K562 (cell line): ENCODE results near the gene B3GAT3. TPM values are rescaled to one million over a fixed set of nuclear protein-coding genes. Genes with fewer than 3 reads are reported as not detected.

Experiments
- E2F5 ChIP-seq: sonication (generic); formaldehyde crosslinking; IDR thresholded peaks from 2 replicates; pipeline ENCODE4 v1.8.0; 2022; ENCODE audit warnings: mild to moderate bottlenecking, missing genetic modification reagents
- E2F6 ChIP-seq, 2 experiments: IDR thresholded peaks; 2 replicates each; pipeline ENCODE4 v1.6.1; 2011; ENCODE audit warnings: borderline replicate concordance in 1 of 2, control low read depth in 1 of 2, low read depth in 1 of 2, low read length in 1 of 2, mild to moderate bottlenecking in 1 of 2, mixed read lengths in 1 of 2, moderate library complexity in 1 of 2; ENCODE audit not compliant: insufficient read depth in 1 of 2, insufficient read length in 1 of 2, poor library complexity in 1 of 2, severe bottlenecking in 1 of 2; ENCODE audit errors: extremely low read depth in 1 of 2
- GABPA ChIP-seq: fragments of 200-800 bp; sonication (Bioruptor generic); conservative IDR thresholded peaks from 2 replicates; pipeline ENCODE4 v1.6.1; 2016; ENCODE audit warnings: low read depth, missing genetic modification characterization, missing compliant biosample characterization
- KAT7 ChIP-seq: sonication (generic); formaldehyde crosslinking; IDR thresholded peaks from 2 replicates; pipeline ENCODE4 v1.8.0; 2022; ENCODE audit warnings: missing genetic modification reagents, mild to moderate bottlenecking, borderline replicate concordance
- KLF6 ChIP-seq: fragments of 250-450 bp; sonication (Bioruptor Pico); IDR thresholded peaks from 2 replicates; pipeline ENCODE4 v1.4.0; 2020; ENCODE audit warnings: mild to moderate bottlenecking, moderate library complexity, borderline replicate concordance
- NBN ChIP-seq: fragments of 450-650 bp; IDR thresholded peaks from 2 replicates; pipeline ENCODE4 v1.6.1; 2016; ENCODE audit warnings: low read depth, mild to moderate bottlenecking
- OTX1 ChIP-seq: fragments of 450-650 bp; formaldehyde crosslinking; IDR thresholded peaks from 2 replicates; pipeline ENCODE4 v1.4.0; 2022; ENCODE audit warnings: mild to moderate bottlenecking
- SLC30A9 ChIP-seq: fragments of 250-450 bp; sonication (Bioruptor Pico); IDR thresholded peaks from 2 replicates; pipeline ENCODE4 v1.8.0; 2022; ENCODE audit warnings: mild to moderate bottlenecking, moderate library complexity
- SRF ChIP-seq, 2 experiments: fragments of 250-450, 450-650 bp in 1 of 2; sonication (Bioruptor Pico) in 1 of 2; sonication (generic) in 1 of 2; formaldehyde crosslinking; IDR thresholded peaks; 2 replicates each; pipeline versions ENCODE4 v1.5.0 to v1.5.1; 2020 to 2022; ENCODE audit warnings: mild to moderate bottlenecking in 1 of 2, missing genetic modification reagents in 1 of 2
- THRB ChIP-seq: fragments of 450-650 bp; formaldehyde crosslinking; conservative IDR thresholded peaks from 2 replicates; pipeline ENCODE4 v1.4.0; 2022; ENCODE audit warnings: mild to moderate bottlenecking, missing genetic modification characterization
- ZNF41 ChIP-seq: fragments of 250-450 bp; sonication (Bioruptor Pico); conservative IDR thresholded peaks from 2 replicates; pipeline ENCODE4 v1.4.0; 2020; ENCODE audit warnings: mild to moderate bottlenecking
- polyA plus RNA-seq, 8 experiments: library from polyadenylated mRNA; depleted of rRNA in 4 of 8; stranded (reverse) in 5 of 8; unstranded in 3 of 8; fragments of >200 nt; fragmentation: Nextera tagmentation in 2 of 8; fragmentation: Illumina TruSeq in 1 of 8; extraction: Ambion mirVana in 2 of 8; extraction: Trizol in 1 of 8; gene quantifications; 2 replicates each; pipeline versions ENCODE4 v1.2.1 to v1.2.3, GENCODE V29; 2011 to 2014; ENCODE audit warnings: inconsistent platforms in 1 of 8, missing spikeins in 1 of 8
- total RNA-seq, 7 experiments: library from RNA; depleted of rRNA in 6 of 7; stranded (reverse); fragments of >200 nt in 6 of 7; fragmentation: Illumina TruSeq in 2 of 7; extraction: Trizol in 2 of 7; gene quantifications; 2 replicates each; pipeline versions ENCODE4 v1.2.1 to v1.2.3, GENCODE V29; 2011 to 2021; ENCODE audit warnings: low replicate concordance in 1 of 7
- TF ChIP-seq, protein P1 (sequence below): IDR thresholded peaks from 3 replicates; pipeline ENCODE4 v1.6.1; 2011; ENCODE audit warnings: borderline replicate concordance, mild to moderate bottlenecking; ENCODE audit not compliant: insufficient read length, insufficient read depth
- TF ChIP-seq, protein P2 (sequence below), 2 experiments: fragments of 450-650 bp; IDR thresholded peaks; 2 replicates each; pipeline ENCODE4 v1.6.1; 2018; ENCODE audit warnings: mild to moderate bottlenecking in 2 of 2, low read depth in 1 of 2; ENCODE audit not compliant: partially characterized antibody in 2 of 2

Gene B3GAT3
- total and polyA plus RNA-seq, 9 of the 15 experiments (the other 6 are each of a cell fraction or from before 2014, with no cell fraction given): 0.30 to 64.0 (median 21.4) TPM

DNA sequence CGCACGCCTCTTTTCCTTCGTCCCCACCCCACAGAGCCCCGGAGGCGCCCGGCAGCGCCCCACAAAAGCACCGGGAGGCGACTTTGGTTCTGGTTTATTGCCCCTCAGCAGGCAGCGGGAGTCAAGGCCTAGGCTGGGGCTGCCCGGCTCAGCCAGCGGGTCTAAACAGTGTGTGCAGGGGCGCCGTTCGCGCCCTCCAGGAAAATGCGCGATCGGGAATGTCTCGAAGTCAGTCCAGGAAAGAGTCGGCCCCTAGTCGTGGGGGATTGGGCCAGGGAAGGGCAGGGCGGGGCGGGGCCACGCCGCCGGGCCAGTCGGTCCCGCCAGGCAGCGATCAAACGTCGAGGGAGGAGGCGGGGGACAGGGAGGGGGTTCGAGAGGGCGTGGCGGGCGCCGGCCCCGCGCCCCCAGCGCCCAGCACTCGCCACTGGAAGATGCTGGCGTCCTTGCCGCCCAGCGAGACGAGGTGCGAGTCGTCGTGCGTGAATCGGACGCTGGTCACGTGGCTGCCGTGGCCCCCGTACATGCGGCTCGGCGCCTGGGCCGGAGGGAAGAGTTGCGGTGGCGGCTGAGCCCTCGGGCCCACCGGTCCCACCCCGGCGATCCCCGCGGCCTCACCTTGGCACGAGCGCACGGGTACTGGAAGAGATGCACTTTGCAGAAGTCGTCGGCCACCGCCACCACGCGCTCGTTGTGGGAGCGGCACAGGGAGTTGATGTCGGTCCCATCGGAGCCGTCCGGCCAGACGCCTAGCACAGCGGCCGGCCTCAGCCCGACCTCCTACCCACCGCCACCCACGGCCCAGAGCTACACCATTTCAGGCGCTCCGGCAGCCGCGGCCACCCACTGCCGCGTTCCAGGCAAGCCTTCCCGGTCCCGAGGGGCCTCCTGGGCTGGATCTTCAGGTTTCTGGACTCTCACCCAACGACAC lies 19.4 kb downstream of the B3GAT3 start (continued):
- TF ChIP-seq E2F6 (IDR thresholded peaks at IDR 0.05; ENCODE audit: borderline replicate concordance in 1 of 2, extremely low read depth in 1 of 2, insufficient read depth in 1 of 2, insufficient read length in 1 of 2, low read depth in 1 of 2, low read length in 1 of 2, poor library complexity in 1 of 2, severe bottlenecking in 1 of 2) (peak; percentile 89 to 90), SLC30A9 (CRISPR knock-in tag) (no peak), GABPA (no peak), KAT7 (CRISPR knock-in tag) (0 out of 2 replicates have a peak, but pooled peaks have one; percentile 65), THRB (0 out of 2 replicates have a peak, but pooled peaks have one; percentile 23), KLF6 (CRISPR knock-in tag) (0 out of 2 replicates have a peak, but pooled peaks have one; percentile 48), OTX1 (CRISPR knock-in tag) (peak; percentile 83; the same call in 1 of the 2 replicates), E2F5 (CRISPR knock-in tag) (0 out of 2 replicates have a peak, but pooled peaks have one; percentile 61), NBN (peak; percentile 44; the same call in 1 of the 2 replicates), ZNF41 (CRISPR knock-in tag) (0 out of 2 replicates have a peak, but pooled peaks have one; percentile 29), SRF (CRISPR knock-in tag; IDR thresholded peaks at IDR 0.05) (no peak)
- TF ChIP-seq, protein P1, sequence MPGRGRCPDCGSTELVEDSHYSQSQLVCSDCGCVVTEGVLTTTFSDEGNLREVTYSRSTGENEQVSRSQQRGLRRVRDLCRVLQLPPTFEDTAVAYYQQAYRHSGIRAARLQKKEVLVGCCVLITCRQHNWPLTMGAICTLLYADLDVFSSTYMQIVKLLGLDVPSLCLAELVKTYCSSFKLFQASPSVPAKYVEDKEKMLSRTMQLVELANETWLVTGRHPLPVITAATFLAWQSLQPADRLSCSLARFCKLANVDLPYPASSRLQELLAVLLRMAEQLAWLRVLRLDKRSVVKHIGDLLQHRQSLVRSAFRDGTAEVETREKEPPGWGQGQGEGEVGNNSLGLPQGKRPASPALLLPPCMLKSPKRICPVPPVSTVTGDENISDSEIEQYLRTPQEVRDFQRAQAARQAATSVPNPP: no peak
- TF ChIP-seq, protein P2, sequence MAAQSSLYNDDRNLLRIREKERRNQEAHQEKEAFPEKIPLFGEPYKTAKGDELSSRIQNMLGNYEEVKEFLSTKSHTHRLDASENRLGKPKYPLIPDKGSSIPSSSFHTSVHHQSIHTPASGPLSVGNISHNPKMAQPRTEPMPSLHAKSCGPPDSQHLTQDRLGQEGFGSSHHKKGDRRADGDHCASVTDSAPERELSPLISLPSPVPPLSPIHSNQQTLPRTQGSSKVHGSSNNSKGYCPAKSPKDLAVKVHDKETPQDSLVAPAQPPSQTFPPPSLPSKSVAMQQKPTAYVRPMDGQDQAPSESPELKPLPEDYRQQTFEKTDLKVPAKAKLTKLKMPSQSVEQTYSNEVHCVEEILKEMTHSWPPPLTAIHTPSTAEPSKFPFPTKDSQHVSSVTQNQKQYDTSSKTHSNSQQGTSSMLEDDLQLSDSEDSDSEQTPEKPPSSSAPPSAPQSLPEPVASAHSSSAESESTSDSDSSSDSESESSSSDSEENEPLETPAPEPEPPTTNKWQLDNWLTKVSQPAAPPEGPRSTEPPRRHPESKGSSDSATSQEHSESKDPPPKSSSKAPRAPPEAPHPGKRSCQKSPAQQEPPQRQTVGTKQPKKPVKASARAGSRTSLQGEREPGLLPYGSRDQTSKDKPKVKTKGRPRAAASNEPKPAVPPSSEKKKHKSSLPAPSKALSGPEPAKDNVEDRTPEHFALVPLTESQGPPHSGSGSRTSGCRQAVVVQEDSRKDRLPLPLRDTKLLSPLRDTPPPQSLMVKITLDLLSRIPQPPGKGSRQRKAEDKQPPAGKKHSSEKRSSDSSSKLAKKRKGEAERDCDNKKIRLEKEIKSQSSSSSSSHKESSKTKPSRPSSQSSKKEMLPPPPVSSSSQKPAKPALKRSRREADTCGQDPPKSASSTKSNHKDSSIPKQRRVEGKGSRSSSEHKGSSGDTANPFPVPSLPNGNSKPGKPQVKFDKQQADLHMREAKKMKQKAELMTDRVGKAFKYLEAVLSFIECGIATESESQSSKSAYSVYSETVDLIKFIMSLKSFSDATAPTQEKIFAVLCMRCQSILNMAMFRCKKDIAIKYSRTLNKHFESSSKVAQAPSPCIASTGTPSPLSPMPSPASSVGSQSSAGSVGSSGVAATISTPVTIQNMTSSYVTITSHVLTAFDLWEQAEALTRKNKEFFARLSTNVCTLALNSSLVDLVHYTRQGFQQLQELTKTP (IDR thresholded peaks at IDR 0.05; ENCODE audit: low read depth in 1 of 2, partially characterized antibody in 2 of 2): peak in 1 of 2 experiments; percentile 26
